ENCODE results near the gene CACNA2D2. TPM values are rescaled to one million over a fixed set of nuclear protein-coding genes. Genes with fewer than 3 reads are reported as not detected.

The CACNA2D2 gene
- total and polyA plus RNA-seq, 2 of the 4 experiments (the other 2 are of a cell fraction), result 0.15 TPM; not detected in 1

DNA sequence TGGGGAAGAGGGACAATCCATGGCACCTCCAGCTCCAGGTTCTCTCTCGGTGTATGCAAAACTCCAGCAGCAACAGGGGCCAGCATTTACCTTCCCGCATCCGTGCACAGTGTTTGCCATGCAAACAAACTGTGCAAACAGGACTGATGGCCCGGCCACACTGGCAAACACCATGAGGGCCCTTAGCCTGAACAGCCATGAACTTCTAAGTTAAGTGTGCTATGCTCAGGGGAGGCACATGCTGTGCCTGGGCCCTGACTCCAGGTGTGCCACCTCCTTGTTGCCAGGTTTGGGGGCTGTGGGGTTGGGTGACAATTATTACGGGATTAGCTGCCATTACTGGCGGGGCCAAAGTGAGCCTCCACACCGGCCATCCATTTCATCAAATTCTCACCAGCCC lies 57.5 kb downstream of the CACNA2D2 start:
- Histone ChIP-seq H2BK15ac (ENCODE audit: low read depth, low read length) (no peak overlapping the region), H3K14ac (replicated peaks; ENCODE audit: low read depth, low read length) (no peak overlapping the region), H3K4me2 (ENCODE audit: low read depth, low read length) (no peak overlapping the region), H2BK120ac (ENCODE audit: low read depth, low read length) (no peak overlapping the region), H3K27me3 (ENCODE audit: control insufficient read depth, insufficient read depth, low read length) (peaks cover 75% of the 10 kb centered on the region), H3K9me3 (ENCODE audit: control insufficient read depth, insufficient read depth, low read length) (no peaks in the 10 kb centered on the region), H3K9me1 (ENCODE audit: insufficient read depth, low read length) (no peaks in the 10 kb centered on the region), H4K5ac (ENCODE audit: low read depth, low read length) (no peak overlapping the region), H3K4ac (ENCODE audit: low read depth, low read length) (no peak overlapping the region), H4K91ac (ENCODE audit: insufficient read depth, low read depth, low read length) (no peak overlapping the region), H4K20me1 (ENCODE audit: insufficient read depth, low read length) (no peaks in the 10 kb centered on the region), H3K27ac (ENCODE audit: insufficient read depth, low read length) (no peak overlapping the region), H2BK5ac (ENCODE audit: low read depth, low read length, poor library complexity, severe bottlenecking) (no peak overlapping the region), H3K18ac (ENCODE audit: low read depth, low read length) (no peak overlapping the region), H3K56ac (ENCODE audit: extremely low read depth, insufficient read depth, low read length) (no peak overlapping the region), H3K9ac (ENCODE audit: low read depth, low read length) (no peak overlapping the region), H4K8ac (ENCODE audit: low read depth in 2 of 2, low read length in 2 of 2) (no peak overlapping the region), H2AFZ (replicated peaks; ENCODE audit: low read length, poor library complexity) (no peak overlapping the region), H3K4me1 (ENCODE audit: control insufficient read depth, insufficient read depth, low read length) (no peaks in the 10 kb centered on the region), H2AK5ac (ENCODE audit: low read depth, low read length) (no peak overlapping the region), H2BK20ac (ENCODE audit: low read depth, low read length) (no peak overlapping the region), H3K4me3 (ENCODE audit: insufficient read depth, low read depth, low read length) (no peak overlapping the region), H3K23ac (ENCODE audit: low read depth, low read length) (no peak overlapping the region), H3K79me1 (ENCODE audit: low read depth in 1 of 2, low read length in 2 of 2) (no peaks in the 10 kb centered on the region), H3K36me3 (ENCODE audit: control insufficient read depth, insufficient read depth, low read length) (no peaks in the 10 kb centered on the region), H2AK9ac (replicated peaks; ENCODE audit: low read depth, low read length, poor library complexity) (no peak overlapping the region)
- intact Hi-C loops (cut with micrococcal nuclease) (no loop called here), dilution Hi-C loops (cut with HindIII; ENCODE audit: low sequenced_read_pairs, unreplicated experiment) (no loop called here), in situ Hi-C loops (cut with MboI; ENCODE audit: low sequenced_read_pairs) (no loop called here)
- ATAC-seq (ENCODE audit: low read depth) (no peak), DNase-seq (no peak)
- CTCF ChIA-PET, result no interaction called here
- TF ChIP-seq RCOR1 (IDR thresholded peaks at IDR 0.05; ENCODE audit: insufficient replicate concordance, low read length), result no peak
- TF ChIP-seq RFX5 (IDR thresholded peaks at IDR 0.05; ENCODE audit: low read depth, low read length), result no peak
- no peak for TF ChIP-seq POLR2A (IDR thresholded peaks at IDR 0.05; ENCODE audit: low read depth, low read length)
- no peak for TF ChIP-seq RAD21 (IDR thresholded peaks at IDR 0.05; ENCODE audit: low read length)
- TF ChIP-seq BHLHE40 (IDR thresholded peaks at IDR 0.05; ENCODE audit: low read depth, low read length), result no peak
- TF ChIP-seq, protein P1, sequence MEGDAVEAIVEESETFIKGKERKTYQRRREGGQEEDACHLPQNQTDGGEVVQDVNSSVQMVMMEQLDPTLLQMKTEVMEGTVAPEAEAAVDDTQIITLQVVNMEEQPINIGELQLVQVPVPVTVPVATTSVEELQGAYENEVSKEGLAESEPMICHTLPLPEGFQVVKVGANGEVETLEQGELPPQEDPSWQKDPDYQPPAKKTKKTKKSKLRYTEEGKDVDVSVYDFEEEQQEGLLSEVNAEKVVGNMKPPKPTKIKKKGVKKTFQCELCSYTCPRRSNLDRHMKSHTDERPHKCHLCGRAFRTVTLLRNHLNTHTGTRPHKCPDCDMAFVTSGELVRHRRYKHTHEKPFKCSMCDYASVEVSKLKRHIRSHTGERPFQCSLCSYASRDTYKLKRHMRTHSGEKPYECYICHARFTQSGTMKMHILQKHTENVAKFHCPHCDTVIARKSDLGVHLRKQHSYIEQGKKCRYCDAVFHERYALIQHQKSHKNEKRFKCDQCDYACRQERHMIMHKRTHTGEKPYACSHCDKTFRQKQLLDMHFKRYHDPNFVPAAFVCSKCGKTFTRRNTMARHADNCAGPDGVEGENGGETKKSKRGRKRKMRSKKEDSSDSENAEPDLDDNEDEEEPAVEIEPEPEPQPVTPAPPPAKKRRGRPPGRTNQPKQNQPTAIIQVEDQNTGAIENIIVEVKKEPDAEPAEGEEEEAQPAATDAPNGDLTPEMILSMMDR (conservative IDR thresholded peaks at IDR 0.05; ENCODE audit: low read depth, low read length), result no peak
- TF ChIP-seq NFE2L2 (IDR thresholded peaks at IDR 0.05; ENCODE audit: low read depth, low read length), result no peak
- TF ChIP-seq SMC3 (IDR thresholded peaks at IDR 0.05; ENCODE audit: low read depth, low read length), result no peak
- TF ChIP-seq CEBPB (IDR thresholded peaks at IDR 0.05; ENCODE audit: low read depth, low read length), result no peak
- no peak for TF ChIP-seq MXI1 (IDR thresholded peaks at IDR 0.05; ENCODE audit: borderline replicate concordance, low read depth, low read length)
- TF ChIP-seq FOS (IDR thresholded peaks at IDR 0.05; ENCODE audit: low read depth, low read length), result no peak
- TF ChIP-seq ELK1 (IDR thresholded peaks at IDR 0.05; ENCODE audit: borderline replicate concordance, low read depth, low read length), result no peak
- TF ChIP-seq MAFK (IDR thresholded peaks at IDR 0.05; ENCODE audit: low read depth, low read length), result no peak
- no peak for TF ChIP-seq CHD1 (IDR thresholded peaks at IDR 0.05; ENCODE audit: low read depth, low read length)
- no peak for TF ChIP-seq MAZ (IDR thresholded peaks at IDR 0.05; ENCODE audit: borderline replicate concordance, low read depth, low read length)
- TF ChIP-seq USF2 (IDR thresholded peaks at IDR 0.05; ENCODE audit: low read depth, low read length), result no peak
- WGBS, 2 experiments (ENCODE audit: extremely low coverage in 2 of 2, insufficient read length in 1 of 2), result 62% methylated on average over 5 of the region's 7 CpGs; no CpG with 5 or more reads in 1 of the 2 experiments
- no TSS peak for BruUV-seq (replicated peaks)
- POLR2A ChIA-PET (ENCODE audit: unreplicated experiment), result no interaction called here
